GM18498 (cell line): ENCODE data around the gene ERBB4.
"Not testable (repeated sequence)": the region's sequence is repeated elsewhere in the genome, so short reads cannot be mapped to it uniquely, and the experiment has no call there.

Experiments used
- ATAC-seq: cut with Tn5 transposase; IDR thresholded peaks from one replicate; pipeline ENCODE4 v1.9.1; 2021; ENCODE audit warnings: mild to moderate bottlenecking, moderate library complexity; ENCODE audit not compliant: unreplicated experiment

ERBB4 gene

DNA sequence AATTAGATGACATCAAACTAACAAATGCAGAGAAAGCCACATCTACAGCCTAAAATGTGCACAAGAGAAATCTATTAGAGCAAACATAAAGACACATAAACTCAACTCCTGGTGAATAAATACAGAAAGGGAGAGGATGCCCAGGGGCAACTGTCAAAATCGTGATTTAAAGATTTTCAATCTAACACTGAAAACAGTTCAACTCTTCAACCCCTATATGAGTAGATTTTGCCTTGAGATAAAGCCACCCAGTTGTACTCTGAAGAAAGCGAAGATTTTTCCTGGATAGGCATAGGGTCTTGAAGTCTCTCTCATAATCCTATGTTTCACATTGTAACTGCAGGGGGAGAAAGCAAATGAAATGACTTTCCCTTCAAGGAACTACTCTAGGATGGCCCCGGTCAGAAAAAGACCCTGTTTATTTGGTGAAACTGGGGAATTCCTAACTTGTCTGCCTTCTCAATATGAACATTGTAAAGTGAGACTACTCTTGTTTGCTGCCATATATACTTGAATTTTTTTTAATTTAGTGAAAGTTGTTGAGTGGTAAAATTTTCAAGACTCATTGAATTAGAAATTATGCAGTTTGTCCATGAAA is 226.7 kb downstream of the ERBB4 start:
- ATAC-seq: no peak

DNA sequence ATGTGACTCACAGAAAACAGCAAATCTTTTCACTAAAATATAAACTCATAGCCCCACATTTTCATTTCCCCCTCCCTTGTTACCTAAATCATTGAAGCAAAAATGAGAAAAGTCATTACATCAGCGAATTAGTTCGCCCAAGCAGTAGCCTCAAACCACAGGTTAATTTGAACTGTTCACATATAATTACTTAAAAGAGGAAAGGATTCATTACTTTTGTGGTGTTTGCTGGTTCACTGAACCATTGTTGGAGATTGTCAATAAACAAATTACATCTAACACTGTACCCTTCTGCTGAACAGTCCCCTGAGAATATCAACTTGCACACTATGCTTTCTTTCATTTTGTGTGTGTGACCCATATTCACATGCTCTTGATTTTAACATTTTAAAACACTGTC is 238.7 kb downstream of the ERBB4 start:
- ATAC-seq: no peak

DNA sequence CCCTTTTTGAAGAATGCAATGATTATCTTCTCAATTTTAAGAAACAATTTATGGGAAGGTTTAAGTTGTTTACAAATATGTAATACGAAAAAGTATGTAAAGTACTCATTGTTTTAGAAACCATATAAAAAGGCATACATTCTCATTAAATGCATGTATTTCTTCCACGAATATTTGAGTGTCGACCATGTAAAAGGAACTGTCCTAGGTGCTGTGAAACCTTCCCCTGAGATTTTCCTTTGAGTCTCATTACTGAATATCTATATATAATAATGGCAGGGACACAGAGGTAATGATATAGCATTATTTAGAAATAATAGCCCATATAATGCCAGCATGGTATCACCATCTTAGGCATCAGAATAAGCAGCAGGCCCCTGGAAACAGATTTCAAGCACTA is 239.3 kb downstream of the ERBB4 start:
- ATAC-seq: no peak

DNA sequence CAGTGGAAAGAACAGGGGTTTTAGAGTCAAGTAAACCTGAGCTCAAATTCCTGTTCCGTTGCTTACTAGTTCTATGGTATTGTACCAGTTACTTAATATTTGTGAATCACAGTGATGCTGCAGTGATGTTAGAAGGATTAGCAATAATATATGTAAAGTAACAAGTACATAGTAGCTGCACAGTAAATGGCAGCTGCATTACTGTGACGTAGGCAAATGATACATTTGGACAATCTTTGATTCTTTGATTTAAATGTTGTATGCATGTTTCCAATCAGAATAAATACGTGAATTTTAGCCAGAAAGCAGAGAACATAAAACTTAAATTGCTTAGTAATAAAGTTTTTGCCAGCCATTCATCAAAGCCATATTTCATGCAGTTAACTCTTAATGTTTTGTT is 243.0 kb downstream of the ERBB4 start:
- ATAC-seq: no peak

DNA sequence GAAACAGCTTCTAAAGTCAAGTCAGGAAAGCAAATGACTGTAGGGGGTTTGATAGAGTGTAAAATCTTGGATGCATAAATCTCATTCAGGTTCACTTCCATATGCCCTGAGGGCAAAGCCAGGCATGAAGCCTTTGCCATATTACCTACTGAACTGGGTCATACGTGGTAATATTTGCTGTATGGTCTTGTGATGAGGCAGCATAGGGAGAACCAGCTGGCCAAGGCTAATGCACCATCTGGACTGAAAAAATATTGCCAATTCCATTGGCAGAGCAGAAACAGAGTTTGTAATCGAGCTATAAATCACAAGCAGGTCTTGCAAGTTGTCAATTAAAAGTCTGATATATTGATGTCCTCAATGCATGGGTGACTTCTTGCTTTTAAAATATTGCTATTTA is 243.8 kb downstream of the ERBB4 start:
- ATAC-seq: no peak

DNA sequence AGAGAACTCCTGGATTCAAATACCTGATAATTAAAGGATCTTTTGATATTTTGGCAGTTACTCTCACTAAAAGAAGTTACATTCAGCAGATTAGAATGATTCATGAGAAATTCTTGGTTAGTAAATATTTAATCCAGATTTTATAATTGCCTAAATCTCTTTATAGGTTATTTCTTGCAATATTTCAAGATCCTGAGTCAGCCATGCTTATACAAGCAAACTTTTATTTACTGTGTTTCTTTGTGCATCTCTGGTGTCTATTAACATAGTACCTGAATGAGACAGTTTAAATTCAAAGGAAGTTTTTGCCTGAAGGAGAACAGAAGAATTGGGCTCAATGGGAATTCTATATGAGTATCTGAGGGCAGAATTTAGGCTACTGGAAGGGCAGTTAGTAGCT is 249.3 kb downstream of the ERBB4 start:
- ATAC-seq: no peak

DNA sequence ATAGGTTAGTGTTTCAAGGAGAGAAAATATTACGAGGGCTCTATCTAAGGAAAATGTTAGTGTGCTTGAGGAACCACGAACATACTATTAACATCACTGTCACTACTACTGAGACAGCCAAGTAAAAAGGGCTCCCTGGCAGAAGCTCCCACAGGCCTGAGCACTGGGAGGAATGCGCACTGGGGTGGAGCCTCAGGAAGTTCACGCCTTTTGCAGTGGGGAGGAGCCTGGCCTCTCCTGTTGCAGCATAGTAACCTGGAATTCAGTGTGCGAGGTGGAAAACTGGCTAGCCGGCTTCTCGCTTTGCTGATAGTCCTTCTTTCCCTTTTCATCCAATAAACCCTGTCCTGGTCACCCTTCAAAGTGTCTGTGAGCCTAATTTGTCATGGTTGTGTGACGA is 250.3 kb downstream of the ERBB4 start:
- ATAC-seq: no peak

DNA sequence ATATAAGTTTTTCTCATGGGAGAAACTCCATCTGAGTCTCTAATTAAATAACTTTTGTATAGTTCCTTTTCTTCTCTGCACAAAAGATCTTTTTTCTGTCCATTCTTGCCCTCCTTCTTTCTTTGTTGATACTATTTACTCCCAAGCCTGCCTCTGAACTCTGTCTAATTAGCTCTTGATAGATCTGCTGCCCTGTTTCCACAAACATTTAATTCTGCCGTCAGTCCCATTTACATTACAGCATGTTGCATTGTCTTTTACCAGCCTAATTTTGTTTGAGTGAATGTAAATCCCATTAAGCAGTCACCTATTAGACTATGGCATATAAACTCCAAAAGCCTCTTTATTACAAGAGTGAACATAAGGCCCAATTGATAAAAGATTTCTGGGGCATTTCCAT is 254.4 kb downstream of the ERBB4 start:
- ATAC-seq: no peak

DNA sequence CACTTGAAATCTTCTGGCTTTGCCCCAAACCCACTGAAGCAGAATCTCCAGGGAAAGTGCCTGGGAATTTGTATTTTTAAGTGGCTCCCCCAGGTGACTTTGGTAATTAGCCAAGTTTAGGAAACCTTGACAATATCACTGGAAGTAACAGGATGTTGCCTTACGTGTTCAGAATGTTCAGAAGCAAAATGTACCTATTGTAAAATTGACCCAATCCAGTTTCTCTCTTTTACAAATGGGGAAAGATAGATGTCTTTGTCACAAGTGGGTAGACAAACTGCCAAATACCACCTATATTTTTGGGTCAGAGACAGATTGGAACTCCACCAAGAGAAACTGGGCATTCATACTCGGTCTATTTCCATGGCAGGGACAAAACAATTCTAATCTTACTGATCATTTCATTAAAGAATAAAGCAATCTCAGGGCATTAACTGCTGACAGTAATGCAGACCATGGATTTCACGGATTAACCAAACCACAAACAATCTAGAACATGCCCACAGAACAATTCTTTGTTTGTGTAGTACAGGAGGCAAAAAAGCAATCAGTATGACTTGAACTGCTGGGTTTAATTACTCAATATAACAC is 255.8 kb downstream of the ERBB4 start:
- no peak for ATAC-seq

DNA sequence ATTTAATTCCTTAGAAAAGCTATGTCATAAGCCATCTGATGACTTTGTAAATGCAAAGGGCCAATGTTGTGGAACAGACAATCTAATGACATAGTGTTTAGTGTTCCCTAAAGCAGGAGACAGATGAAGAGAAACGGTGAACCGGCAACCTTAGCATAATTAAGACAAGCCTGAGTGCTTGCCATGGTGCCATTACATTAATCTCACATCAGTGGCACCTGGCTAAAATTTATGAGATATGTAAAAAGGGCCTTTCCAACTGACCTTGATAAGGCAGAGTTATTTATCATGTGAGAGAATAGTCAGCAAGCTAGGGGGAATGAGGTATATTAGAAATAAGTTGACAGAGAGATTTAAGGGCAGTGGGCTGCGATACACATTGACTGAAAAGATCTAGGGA is 261.8 kb downstream of the ERBB4 start:
- ATAC-seq: no peak

DNA sequence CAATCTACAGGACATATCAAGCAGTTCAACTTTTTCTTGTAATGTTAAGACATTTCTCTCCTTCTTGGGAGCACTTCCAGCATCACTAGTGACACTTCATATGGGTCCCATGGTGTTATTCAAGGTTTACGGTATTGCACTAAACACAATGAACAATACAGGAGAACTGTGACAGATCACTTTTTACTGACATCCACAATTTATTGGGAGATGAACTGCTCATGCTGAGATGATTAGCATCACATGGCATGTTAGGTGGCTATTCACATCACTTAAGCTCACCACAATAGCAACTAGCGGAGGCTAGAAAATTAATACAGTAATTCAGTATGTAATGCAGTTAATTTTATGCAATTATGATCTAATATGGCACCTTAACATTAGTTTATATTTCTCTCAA is 264.4 kb downstream of the ERBB4 start:
- ATAC-seq: no peak

DNA sequence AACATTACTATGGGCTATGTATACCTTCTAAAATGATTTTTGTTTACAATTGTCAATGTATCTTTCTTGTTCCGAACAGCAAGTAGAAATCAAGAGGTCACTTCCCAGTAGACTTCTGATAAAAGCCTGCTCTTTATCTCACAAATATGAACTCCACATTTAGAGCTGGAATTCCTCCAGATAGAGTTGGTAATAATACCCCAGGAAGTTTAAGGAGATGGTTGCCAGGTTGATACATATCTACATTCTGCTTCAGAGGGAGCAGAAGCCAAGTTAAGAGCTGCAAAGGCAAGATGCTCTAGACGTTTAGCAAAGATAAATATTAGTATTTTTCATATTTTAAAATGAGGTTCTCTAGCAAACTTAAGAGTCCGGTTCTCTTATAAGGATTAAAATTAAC is 267.0 kb downstream of the ERBB4 start:
- ATAC-seq: no peak

DNA sequence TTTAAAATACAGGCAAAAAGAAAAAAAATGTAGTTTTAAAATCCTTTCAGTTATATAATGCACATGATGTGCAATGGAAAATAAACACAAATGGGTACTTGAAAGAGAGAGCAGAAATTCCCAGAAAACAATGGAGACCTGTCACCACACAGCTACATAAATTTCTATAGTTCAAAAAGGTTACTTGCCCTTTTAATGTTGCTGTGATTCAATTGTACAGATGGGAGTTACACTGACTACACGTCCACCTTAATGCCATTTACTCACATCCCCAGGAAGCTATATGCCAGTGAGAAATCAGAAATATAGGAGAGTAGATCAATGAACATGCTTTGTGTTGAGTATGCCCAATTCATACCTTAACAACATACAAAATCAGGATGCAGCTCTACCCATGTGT is 269.6 kb downstream of the ERBB4 start:
- no peak for ATAC-seq

DNA sequence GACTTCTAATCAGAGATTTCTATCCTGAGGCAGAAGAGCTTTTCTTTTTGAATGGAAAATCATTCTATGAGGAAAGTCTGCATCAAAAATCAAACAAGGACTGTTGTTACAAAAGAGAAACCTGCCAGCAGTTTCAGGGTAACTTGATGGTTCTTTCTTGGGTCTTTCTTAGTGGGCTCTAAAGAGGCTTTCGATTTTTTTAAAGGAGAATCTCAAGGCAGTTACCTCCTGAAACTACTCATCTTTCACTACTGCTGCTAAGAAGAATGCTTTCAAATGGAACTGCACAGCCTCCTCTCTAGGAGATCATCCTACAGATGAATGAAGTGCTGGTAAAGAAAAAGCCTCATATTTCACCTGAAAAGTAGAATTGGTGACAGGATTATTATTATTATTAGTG is 272.3 kb downstream of the ERBB4 start:
- no peak for ATAC-seq

DNA sequence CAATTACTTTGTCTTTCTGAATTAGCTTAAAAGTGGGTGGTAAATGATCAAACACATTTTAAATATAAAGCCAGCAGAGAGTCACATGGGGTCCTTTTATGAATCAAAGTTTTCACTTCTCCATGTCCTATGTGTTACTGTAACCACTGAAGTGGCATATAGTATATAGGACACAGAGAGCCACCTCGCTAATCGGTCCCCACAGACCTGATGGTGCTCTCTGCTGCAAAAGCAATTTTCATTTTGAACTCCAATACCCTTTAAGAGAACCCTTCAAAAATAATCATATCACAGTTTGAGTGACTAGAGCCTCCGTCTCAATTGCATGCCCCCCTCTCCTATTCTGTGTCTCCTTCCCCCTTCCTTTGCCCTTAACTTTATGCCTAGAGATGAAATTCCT is 272.8 kb downstream of the ERBB4 start:
- ATAC-seq: no peak

DNA sequence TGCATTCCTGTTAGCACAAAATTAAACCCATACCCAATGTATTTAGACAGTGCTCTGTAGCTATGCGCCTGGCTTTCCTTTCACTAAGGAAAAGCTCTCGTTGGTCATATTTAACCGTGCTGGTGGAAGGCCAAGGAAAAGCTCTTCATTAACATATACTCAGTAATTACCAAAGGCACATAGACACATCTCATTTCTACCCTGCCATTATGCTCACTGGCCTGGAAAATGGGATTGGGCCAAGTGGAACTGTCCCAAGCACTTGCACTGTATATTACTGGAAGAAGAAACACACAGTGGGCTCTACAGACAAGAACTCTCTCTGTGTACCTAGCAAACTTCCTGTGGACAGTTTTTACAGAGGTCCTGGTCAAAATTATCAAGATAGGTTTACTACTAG is 274.4 kb downstream of the ERBB4 start:
- no peak for ATAC-seq

DNA sequence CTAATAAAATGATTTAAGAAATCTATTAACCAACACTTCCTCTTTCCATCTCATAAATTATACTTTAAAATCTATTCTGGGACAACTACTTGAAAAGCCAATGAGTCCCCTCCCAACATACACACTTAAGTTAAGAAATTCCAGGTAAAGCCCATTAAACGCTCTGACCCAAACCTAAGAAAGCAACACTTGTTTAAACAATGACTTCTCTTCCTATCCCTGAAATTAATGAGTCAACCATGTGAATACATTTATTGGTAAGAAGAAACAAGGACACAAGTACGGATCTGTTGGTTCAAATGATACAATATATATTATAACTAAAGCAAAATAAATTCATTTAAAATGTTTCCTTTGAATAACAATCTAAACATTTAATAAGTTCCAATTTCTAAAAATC is 279.4 kb downstream of the ERBB4 start:
- ATAC-seq: no peak

DNA sequence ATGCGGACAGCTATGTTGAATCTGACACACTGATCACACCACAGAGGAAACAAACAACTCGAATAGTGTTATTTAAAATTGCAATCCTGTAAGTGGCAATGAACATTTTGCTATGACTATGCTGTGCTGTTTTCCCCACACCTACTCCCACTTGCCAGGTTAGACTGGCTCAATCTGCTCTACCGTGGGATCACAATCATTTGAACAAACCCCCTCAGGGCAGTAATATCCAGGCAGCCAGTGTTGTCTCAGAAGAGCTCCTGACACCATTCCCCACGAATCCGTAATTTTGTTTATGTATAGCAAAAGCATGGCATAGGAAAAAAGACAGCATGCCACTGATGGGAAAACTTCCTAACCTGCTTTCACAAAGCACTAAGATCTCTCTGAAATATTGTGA is 284.3 kb downstream of the ERBB4 start:
- ATAC-seq: no peak

DNA sequence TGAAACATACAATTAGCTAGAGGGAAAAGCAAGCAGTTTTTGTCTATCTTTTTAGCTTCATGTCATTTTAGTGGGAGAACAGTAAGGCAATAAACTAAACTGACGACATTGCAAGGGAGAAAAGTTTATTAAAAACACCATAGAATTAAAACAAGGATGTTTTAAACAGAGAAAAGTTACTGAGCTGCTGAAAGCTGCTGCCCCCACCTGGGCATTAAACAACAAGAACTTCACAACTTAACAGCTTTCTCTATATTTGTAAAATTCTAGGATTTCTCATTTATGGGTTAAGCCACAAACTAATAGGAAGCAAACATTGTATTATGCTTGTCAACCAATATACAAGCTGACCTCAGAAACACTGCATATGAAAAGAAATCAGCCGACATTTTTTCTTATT is 289.2 kb downstream of the ERBB4 start:
- no peak for ATAC-seq

DNA sequence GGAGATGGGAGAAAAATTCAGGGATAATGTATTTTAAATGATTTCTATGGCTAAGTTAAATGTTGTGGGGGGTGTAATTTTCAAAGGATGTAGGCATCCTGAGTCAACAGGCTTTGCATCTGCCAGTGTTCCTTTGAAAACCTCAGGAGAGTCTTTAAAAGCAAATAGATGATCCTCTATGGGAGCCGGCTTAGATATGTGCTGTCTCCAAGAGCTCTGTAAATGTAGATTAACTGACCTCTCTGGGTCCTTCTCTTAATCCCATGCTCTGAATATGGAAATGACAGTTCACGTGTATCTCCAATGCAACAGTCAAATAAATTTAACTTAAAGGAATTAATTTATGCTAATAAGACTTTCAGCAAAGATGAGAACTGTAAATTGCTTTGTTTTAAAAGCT is 292.7 kb downstream of the ERBB4 start:
- no peak for ATAC-seq

DNA sequence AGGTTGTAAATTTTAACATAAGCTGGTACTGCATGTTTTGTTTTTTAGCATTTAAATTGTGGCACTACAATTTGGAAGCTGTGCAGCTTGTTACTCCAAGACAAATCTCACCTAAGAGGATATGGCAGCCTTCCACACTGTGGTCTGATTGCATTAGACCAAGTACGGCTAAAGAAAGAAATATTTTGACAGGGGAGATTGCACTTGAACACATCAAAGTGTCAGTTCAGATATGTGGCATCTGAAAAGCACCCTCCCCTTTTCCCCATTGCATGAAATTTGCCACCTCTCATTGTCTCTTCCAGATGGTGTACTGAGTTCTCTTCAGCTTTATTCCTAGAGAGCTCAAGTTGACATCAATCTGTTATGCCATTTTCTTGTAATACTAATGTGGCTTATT is 295.9 kb downstream of the ERBB4 start:
- no peak for ATAC-seq

DNA sequence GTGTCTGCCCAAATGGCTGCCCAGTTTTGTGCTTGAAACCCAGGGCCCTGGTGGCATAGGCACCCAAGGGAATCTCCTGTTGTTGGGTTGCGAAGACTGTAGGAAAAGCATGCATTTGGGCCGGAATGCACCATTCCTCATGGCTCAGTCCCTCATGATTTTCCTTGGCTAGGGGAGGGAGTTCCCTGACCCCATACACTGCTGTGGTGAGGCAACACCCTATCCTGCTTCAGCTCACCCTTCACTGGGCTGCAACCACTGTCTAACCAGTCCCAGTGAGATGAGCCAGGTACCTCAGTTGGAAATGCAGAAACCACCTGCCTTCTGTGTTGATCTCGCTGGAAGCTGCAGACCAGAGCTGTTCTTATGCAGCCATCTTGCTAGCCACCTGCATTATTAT is 300.4 kb downstream of the ERBB4 start:
- not testable (repeated sequence) for ATAC-seq

DNA sequence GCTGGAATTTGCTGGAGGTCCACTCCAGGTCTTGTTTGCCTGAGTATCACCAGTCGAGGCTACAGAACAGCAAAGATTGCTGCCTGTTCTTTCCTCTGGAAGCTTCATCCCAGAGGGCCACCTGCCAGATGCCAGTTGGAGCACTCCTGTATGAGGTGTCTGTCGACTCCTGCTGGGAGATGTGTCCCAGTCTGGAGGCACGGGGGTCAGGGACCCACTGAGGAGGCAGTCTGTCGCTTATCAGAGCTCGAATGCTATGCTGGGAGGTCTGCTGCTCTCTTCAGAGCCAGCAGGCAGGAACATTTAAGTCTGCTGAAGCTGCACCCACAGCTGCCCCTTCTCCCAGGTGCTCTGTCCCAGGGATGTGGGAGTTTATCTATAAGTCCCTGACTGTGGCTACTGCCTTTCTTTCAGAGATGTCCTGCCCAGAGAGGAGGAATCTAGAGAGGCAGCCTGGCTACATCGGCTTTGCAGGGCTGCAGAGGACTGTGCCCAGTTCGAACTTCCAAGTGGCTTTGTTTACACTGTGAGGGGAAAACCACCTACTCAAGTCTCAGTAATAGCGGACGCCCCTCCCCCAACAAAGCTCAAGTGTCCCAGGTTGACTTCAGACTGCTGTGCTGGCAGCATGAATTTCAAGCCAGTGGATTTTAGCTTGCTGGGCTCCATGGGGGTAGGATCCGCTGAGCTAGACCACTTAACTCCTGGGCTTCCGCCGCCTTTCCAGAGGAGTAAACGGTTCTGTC is 301.1 kb downstream of the ERBB4 start:
- no peak for ATAC-seq
